HG03521 (cell line): ENCODE results near the gene STAT5A.
A peak's percentile ranks its signal among the peaks of the same experiment; 100 is the strongest.
"Not testable (repeated sequence)": the region's sequence is repeated elsewhere in the genome, so short reads cannot be mapped to it uniquely, and the experiment has no call there.

Source experiments
- ATAC-seq: cut with Tn5 transposase; IDR thresholded peaks from one replicate; pipeline ENCODE4 v1.9.1; 2021; ENCODE audit warnings: mild to moderate bottlenecking, moderate library complexity; ENCODE audit not compliant: unreplicated experiment

The STAT5A gene

GRCh38 chr17:42283241-42284023 is 4.9 kb upstream of the STAT5A start:
- no peak for ATAC-seq

- ATAC-seq = no peak
Observed at GRCh38 chr17:42284024-42284369, 4.3 kb upstream of the STAT5A start.

DNA sequence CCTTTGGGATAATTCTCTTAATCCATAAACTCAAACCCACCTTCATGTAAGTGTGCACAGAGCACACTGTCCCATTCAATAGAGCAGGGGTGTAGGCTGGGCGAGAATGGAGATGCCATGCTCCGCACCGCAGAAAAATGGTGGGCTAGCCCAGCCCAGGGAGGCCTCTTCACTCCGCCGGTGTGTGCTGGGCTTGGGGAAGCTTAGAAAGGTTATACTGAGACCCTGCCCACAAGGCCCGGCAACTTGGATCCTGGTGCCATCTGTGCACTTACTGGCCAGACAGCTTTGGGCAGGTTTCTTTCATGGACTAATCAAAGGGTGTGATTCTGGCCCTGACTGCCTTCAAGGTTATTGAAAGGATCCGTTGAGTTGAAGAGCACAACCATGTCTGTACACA is 3.7 kb upstream of the STAT5A start:
- ATAC-seq = no peak

GRCh38 chr17:42285346-42286050 is 2.8 kb upstream of the STAT5A start:
- ATAC-seq = no peak

DNA sequence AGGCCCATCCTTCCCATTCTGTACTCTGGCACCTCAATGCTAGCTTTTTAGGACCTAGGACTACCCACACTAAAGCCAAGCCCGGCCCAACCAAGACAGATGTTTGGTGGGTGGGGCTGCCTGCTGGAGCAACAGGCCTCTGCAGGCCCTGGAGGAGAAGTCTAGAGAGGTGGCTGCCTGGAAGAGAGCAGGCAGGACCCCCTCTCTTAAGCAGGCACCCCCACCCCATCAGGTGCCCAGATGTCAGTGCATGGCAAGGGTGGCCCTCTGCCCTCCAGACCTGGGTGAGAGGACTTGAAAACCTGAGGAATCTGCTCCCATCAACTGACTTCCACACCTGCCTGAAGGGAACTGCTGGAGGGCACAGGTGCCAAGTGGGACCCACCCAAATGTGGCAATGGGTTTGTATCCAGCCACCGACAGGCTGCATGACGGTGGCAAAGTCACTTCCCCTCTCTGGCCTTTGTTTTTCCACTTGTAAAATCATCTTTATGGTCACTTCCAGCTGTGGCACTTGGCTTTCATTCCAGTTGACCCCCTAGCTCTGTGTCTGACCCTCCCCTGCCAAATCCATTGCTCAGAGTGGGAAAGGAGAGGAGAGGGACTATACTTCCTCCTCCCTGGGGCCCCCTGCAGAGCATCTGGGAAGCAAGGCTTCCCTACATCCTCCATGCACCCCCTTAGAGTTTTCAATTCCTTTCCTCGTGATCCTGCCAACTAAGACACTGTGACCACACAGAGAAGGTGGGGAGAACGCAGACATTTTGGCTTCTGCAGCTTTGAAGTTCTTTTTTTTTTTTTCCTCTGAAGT is 1.7 kb upstream of the STAT5A start:
- ATAC-seq = no peak

DNA sequence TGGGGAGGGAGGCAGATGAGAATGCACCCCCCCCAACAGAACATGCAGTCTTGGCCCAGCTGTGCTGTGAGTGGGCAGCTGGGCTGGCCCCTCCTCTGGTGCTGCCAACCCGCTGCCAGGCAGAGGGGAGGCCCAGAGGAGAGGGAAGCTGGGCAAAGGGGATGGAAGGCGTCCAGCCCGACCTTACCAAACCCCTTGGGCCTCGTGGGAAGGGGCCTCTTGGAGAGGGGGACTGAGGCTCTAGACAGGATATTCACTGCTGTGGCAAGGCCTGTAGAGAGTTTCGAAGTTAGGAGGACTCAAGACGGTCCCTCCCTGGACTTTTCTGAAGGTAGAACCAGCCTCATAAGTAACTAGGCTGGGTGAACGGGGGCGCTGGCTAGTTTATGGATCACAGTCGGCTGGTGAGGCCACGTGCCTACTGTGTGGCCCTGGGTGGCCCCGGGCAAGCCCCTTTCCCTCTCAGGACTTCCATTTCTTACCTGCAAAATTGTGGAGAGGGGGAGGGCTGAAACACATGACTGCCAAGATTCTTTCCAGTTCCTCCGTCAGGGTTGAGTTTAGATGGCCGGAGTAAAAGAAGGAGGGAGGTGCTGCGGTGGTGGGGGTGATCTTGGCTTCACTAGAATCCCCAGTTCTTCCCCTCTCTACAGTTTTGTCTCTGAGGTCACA is 857 bp upstream of the STAT5A start:
- no peak for ATAC-seq

GRCh38 chr17:42288803-42289610 is 709 bp downstream of the STAT5A start:
- peak; percentile 16 for ATAC-seq

GRCh38 chr17:42289611-42290181 is 1.4 kb downstream of the STAT5A start:
- no peak for ATAC-seq

- no peak for ATAC-seq
Observed at GRCh38 chr17:42290577-42290976, 2.3 kb downstream of the STAT5A start.

DNA sequence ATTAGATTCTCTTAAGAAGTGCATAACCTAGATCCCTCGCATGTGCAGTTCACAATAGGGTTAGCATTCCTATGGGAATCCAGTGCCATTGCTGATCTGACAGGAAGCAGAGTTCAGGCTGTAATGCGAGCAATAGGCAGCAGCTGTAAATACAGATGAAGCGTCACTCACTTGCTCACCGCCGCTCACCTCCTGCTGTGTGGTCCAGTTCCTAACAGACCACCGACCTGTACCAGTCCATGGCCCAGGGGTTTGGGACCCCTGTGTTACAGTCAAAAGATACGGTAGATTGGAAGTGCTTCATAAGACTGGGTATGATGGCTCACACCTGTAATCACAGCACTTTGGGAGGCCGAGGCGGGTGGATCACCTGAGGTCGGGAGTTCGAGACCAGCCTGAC is 2.8 kb downstream of the STAT5A start:
- no peak for ATAC-seq

DNA sequence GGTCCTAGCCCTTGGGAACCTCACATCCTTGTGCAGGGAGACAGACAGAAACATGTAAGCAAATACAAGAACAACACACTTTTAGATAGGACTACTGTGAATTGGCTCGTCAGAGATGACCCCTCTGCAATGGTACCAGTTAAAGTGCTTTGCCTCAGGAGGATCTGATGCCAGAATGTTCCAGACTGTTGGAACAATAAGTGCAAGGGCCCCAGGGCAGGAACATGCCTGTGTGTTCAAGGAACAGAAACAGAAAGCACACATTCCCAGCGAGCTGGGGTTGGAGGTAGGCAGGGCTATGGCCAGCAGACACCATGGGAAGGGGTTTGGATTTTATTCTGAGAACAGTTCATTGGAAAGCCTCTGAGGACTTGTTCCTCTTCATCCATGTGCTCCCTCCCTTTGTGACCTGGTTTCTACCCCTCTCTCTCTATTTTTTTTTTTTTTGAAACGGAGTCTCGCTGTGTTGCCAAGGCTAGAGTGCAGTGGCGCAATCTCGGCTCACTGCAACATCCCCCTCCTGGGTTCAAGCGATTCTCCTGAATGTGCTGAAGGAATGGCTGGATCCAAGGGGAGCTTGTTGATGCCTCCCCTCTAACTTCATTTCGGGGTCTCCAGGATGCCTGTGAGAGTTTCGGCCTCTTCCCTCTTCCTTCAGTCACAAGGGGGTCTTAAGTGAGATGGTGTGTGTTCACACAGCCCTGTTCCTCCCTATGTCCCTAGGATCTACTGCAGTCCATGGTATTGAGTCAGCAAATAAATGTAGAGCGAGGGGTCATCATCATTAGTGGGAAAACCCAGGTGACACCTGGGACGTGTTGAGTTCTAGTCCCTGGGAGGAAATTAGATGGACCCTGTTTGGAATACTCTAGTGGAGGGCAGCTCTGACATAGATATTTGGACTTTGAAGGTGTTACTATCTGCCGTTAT is 6.4 kb downstream of the STAT5A start:
- no peak for ATAC-seq

GRCh38 chr17:42296012-42296411 is 7.7 kb downstream of the STAT5A start:
- ATAC-seq = no peak

GRCh38 chr17:42297775-42298174 is 9.5 kb downstream of the STAT5A start:
- ATAC-seq = not testable (repeated sequence)

- not testable (repeated sequence) for ATAC-seq
Observed at GRCh38 chr17:42299361-42299760, 11.1 kb downstream of the STAT5A start.

- not testable (repeated sequence) for ATAC-seq
Observed at GRCh38 chr17:42299913-42300312, 11.6 kb downstream of the STAT5A start.

GRCh38 chr17:42301022-42301421 is 12.7 kb downstream of the STAT5A start:
- no peak for ATAC-seq

DNA sequence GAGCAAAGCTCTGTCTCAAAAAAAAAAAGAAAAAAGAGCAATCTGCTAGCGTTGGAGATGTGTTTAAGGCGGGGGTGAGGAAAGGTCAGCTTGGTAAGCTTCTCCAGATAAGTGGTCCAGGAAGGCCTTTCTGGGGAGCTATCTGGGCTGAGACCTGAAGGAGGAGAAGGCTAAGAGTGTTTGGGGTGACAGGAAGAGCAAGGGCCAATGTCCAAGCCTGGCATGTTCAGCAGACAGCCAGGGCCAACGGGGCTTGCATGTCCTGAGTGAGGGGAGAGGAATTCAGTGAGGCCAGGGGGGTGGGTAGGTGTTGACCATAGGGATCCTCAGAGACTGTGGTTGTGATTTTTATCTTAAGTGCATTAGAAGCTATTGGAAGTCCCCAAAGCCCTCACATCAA is 15.4 kb downstream of the STAT5A start:
- no peak for ATAC-seq

DNA sequence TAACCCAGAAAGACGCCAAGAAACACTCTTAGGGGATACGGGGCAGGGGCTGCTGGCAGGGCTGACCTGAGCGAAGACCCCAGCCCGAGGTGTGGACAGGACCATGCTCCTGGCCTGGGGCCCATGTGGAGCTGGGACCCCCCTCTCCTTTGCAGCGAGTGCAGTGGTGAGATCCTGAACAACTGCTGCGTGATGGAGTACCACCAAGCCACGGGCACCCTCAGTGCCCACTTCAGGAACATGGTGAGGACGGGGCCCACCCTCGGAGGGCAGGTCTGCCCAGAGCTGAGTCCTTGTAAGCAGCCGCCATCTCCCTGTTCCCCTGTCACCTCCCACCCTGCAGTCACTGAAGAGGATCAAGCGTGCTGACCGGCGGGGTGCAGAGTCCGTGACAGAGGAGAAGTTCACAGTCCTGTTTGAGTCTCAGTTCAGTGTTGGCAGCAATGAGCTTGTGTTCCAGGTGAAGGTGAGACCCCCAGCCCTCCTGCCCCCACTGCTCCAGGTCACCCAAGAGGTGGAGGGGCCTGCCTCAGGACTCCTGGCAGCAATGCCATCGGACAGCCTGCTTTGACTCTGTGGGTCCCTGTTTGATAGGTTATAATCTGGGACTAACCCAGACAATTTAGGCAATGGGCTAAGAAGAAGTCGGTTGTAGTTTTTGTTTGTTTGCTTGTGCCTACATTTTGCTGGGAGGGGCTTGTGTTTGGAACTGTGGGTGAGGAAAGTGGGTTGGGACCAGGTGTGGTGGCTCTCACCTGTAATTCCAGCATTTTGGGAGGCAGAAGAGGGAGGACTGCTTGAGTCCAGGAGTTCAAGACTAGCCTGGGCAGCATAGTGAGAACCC is 16.1 kb downstream of the STAT5A start:
- ATAC-seq = no peak
